SK-N-SH (cell line): Measurements from ENCODE around the gene ETFA. TPM values are rescaled to one million over a fixed set of nuclear protein-coding genes. Genes with fewer than 3 reads are reported as not detected.
A peak's percentile ranks its signal among the peaks of the same experiment; 100 is the strongest.

Source experiments
- CTCF ChIA-PET: fragments of 300-600, 350-600 bp; formaldehyde crosslinking; extraction: SDS; loops from one replicate; lab custom pipeline; 2021; lab: Yijun Ruan, JAX
- POLR2A ChIA-PET: fragments of 350-600 bp; sonication (Branson Sonifier 250); formaldehyde crosslinking; extraction: SDS; loops from one replicate; lab custom pipeline; 2020; ENCODE audit warnings: antibody characterized with exemption, inconsistent platforms; lab: Yijun Ruan, JAX
- DNase-seq: peaks from one replicate; pipeline ENCODE4 v3.0.0; 2012
- H2AFZ ChIP-seq: fragments of 200-600 bp; sonication (generic); 2 replicates; pipeline ENCODE4 v1.8.1; 2016; ENCODE audit warnings: antibody characterized with exemption, mild to moderate bottlenecking, low read depth
- H3F3A ChIP-seq: fragments of 200-600 bp; sonication (generic); replicated peaks from 2 replicates; pipeline ENCODE3; 2016; ENCODE audit warnings: antibody characterized with exemption, mild to moderate bottlenecking; ENCODE audit not compliant: insufficient read depth
- H3K27ac ChIP-seq, 2 experiments: fragments of 200-500 bp in 1 of 2; fragments of 200-600 bp in 1 of 2; sonication (Bioruptor generic) in 1 of 2; sonication (generic), shearing (Covaris generic) in 1 of 2; 2 replicates each; pipeline versions ENCODE4 v1.5.1 to v1.6.1; 2014 to 2016; ENCODE audit warnings: low read depth in 2 of 2, inconsistent platforms in 1 of 2, low read length in 1 of 2, mild to moderate bottlenecking in 1 of 2, mixed read lengths in 1 of 2
- H3K27me3 ChIP-seq: fragments of 200-600 bp; sonication (generic), shearing (Covaris generic); 2 replicates; pipeline ENCODE4 v1.6.1; 2016; ENCODE audit warnings: mixed run types; ENCODE audit not compliant: insufficient read depth
- H3K36me3 ChIP-seq, 2 experiments: fragments of 200-500 bp in 1 of 2; fragments of 200-600 bp in 1 of 2; sonication (Bioruptor generic) in 1 of 2; sonication (generic) in 1 of 2; replicated peaks in 1 of 2; 2 replicates each; pipeline versions ENCODE3 to v1.5.1; 2014 to 2016; ENCODE audit warnings: low read length in 1 of 2, mild to moderate bottlenecking in 1 of 2; ENCODE audit not compliant: insufficient read depth in 2 of 2, control insufficient read depth in 1 of 2
- H3K4me1 ChIP-seq, 2 experiments: fragments of 200-500 bp in 1 of 2; fragments of 200-600 bp in 1 of 2; sonication (Bioruptor generic) in 1 of 2; sonication (generic), shearing (Covaris generic) in 1 of 2; 2 replicates each; pipeline versions ENCODE4 v1.5.1 to v1.6.1; 2014 to 2016; ENCODE audit warnings: low read depth in 1 of 2, low read length in 1 of 2, mixed run types in 1 of 2; ENCODE audit not compliant: insufficient read depth in 2 of 2, control insufficient read depth in 1 of 2
- H3K4me2 ChIP-seq: fragments of 200-600 bp; sonication (generic), shearing (Covaris generic); 2 replicates; pipeline ENCODE4 v1.6.1; 2017; ENCODE audit warnings: mixed run types
- H3K4me3 ChIP-seq, 2 experiments: fragments of 200-500 bp in 1 of 2; fragments of 200-600 bp in 1 of 2; sonication (Bioruptor generic) in 1 of 2; sonication (generic), shearing (Covaris generic) in 1 of 2; 2 replicates each; pipeline versions ENCODE4 v1.5.1 to v1.8.1; 2014 to 2016; ENCODE audit warnings: low read depth in 2 of 2, inconsistent platforms in 1 of 2, low read length in 1 of 2, mild to moderate bottlenecking in 1 of 2, mixed read lengths in 1 of 2, moderate library complexity in 1 of 2
- H3K79me2 ChIP-seq: fragments of 200-600 bp; sonication (generic); 2 replicates; pipeline ENCODE4 v1.8.1; 2017; ENCODE audit warnings: mild to moderate bottlenecking; ENCODE audit not compliant: insufficient read depth
- H3K9ac ChIP-seq: fragments of 200-600 bp; sonication (generic); 2 replicates; pipeline ENCODE4 v1.6.1; 2017; ENCODE audit warnings: mixed run types
- H3K9me2 ChIP-seq: fragments of 200-600 bp; sonication (generic); 2 replicates; pipeline ENCODE4 v1.6.1; 2017; ENCODE audit warnings: mixed run types
- H3K9me3 ChIP-seq: fragments of 200-600 bp; sonication (generic); 2 replicates; pipeline ENCODE4 v1.6.1; 2017; ENCODE audit warnings: mixed run types, mild to moderate bottlenecking, moderate library complexity
- H4K20me1 ChIP-seq: fragments of 200-600 bp; sonication (generic); 2 replicates; pipeline ENCODE4 v1.6.1; 2017; ENCODE audit warnings: mild to moderate bottlenecking, mixed run types; ENCODE audit not compliant: insufficient read depth
- EZH2phosphoT487 ChIP-seq: fragments of 200-600 bp; sonication (generic); IDR thresholded peaks from 2 replicates; pipeline ENCODE4 v1.6.1; 2017; ENCODE audit warnings: low read depth, mixed run types, mild to moderate bottlenecking, antibody characterized with exemption, moderate library complexity, borderline replicate concordance
- FOSL2 ChIP-seq: IDR thresholded peaks from 2 replicates; pipeline ENCODE4 v1.4.0; 2012; ENCODE audit warnings: low read depth, mild to moderate bottlenecking, moderate library complexity, borderline replicate concordance
- GABPA ChIP-seq: IDR thresholded peaks from 2 replicates; pipeline ENCODE4 v1.4.0; 2012; ENCODE audit warnings: low read depth, mild to moderate bottlenecking
- JUND ChIP-seq: IDR thresholded peaks from 2 replicates; pipeline ENCODE4 v1.4.0; 2012
- MEF2A ChIP-seq: IDR thresholded peaks from 2 replicates; pipeline ENCODE4 v1.4.0; 2012; ENCODE audit warnings: low read depth, borderline replicate concordance
- NFIC ChIP-seq: IDR thresholded peaks from 2 replicates; pipeline ENCODE4 v1.4.0; 2012; ENCODE audit warnings: borderline replicate concordance
- POLR2AphosphoS5 ChIP-seq: IDR thresholded peaks from 2 replicates; pipeline ENCODE4 v1.6.1; 2012; ENCODE audit warnings: low read depth, low read length
- RXRA ChIP-seq: IDR thresholded peaks from 2 replicates; pipeline ENCODE4 v1.4.0; 2012; ENCODE audit warnings: low read depth, mild to moderate bottlenecking, borderline replicate concordance
- SMC3 ChIP-seq: IDR thresholded peaks from 2 replicates; pipeline ENCODE4 v1.6.1; 2012; ENCODE audit warnings: low read depth, low read length, improper control_type of control experiment
- TCF12 ChIP-seq: IDR thresholded peaks from 2 replicates; pipeline ENCODE4 v1.4.0; 2012
- TEAD4 ChIP-seq: IDR thresholded peaks from 2 replicates; pipeline ENCODE4 v1.4.0; 2012; ENCODE audit warnings: mild to moderate bottlenecking, borderline replicate concordance; ENCODE audit not compliant: insufficient read depth
- YY1 ChIP-seq: IDR thresholded peaks from 2 replicates; pipeline ENCODE4 v1.4.0; 2012; ENCODE audit warnings: low read depth, mild to moderate bottlenecking
- WGBS: methylation state at CpG from one replicate; pipeline ENCODE4 v1.1.6; 2017; ENCODE audit warnings: low lambda C conversion rate; 5-methylcytosine and 5-hydroxymethylcytosine counted together
- polyA plus RNA-seq, 3 experiments: library from polyadenylated mRNA; depleted of rRNA; stranded (reverse); fragments of >200 nt; gene quantifications; 2 replicates each; pipeline ENCODE4 v1.2.3, GENCODE V29; 2012
- TF ChIP-seq, protein P1 (sequence below): fragments of 150-350 bp; IDR thresholded peaks from 2 replicates; pipeline ENCODE4 v1.6.1; 2016; ENCODE audit warnings: mild to moderate bottlenecking, low read depth, low read length
- TF ChIP-seq, protein P2 (sequence below): IDR thresholded peaks from 2 replicates; pipeline ENCODE4 v1.4.0; 2012; ENCODE audit warnings: low read depth, borderline replicate concordance
- TF ChIP-seq, protein P3 (sequence below): fragments of 150-350 bp; IDR thresholded peaks from 2 replicates; pipeline ENCODE4 v1.6.1; 2017; ENCODE audit warnings: antibody characterized with exemption, low read length, low read depth, borderline replicate concordance
- TF ChIP-seq, protein P4 (sequence below): IDR thresholded peaks from 2 replicates; pipeline ENCODE4 v1.6.1; 2012; ENCODE audit warnings: mild to moderate bottlenecking, low read depth, low read length, moderate library complexity

Gene ETFA
- polyA plus RNA-seq, 1 of the 3 experiments (the other 2 are of a cell fraction), result 122 TPM

DNA sequence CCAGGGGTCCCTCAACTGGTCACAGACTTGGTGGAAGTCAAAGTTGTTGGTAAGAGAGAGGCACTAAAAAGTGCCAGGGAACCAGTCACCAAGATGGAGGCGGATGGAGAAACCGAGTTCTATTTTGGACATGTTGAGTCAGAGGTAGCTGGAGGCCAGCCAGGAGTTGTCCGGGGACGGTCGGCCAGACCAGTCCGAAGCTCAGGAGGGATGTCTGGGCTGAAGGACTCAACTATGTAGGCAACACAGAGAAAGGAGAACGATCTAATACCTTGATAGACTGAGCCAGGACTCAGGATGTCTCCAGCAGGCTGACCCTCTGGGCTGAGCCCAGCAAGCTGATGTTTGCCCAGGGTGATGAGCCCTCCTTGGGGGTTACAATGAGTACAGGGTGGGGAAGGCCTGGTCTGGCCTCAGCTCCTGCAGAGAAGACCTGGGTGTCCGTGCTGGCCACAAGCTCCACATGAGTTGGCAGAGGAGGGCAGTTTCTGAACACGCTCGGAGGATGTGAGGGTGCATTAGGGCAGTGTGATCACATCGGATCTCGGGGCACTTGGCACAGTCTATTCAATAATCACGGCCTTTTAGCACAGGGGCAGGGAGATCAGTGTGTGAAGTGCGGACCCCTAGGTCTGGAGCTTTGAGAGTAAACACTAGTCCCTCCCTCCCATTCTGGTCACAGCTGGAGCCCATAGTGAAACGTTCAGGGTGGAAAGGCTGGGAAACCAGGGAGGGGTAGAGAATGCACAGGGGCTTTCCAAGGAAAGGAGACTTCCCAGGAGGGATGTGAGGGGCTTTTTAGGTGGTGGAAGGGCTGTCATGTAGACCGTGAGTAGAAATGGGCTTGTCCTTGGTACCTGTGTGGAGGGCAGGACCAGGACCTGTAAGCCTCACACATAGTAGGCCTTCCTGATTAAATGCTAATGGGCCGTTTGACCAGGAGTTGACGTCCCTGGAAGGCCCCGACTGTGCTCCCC lies 111.9 kb downstream of the ETFA start:
- Histone ChIP-seq H3F3A (peaks cover 3% of the 10 kb centered on the region), H4K20me1 (no peaks in the 10 kb centered on the region), H3K4me3 (no peak overlapping the region), H3K27ac (peak overlapping the region; percentile 43 to 73; a peak in 3 of 4 replicates), H3K4me1 (peaks cover 33 to 38% of the 10 kb centered on the region in 2 experiments; a peak in 3 of 4 replicates), H2AFZ (peak overlapping the region; percentile 24; the same call in 1 of the 2 replicates), H3K36me3 (no peaks in the 10 kb centered on the region), H3K79me2 (no peaks in the 10 kb centered on the region), H3K27me3 (no peaks in the 10 kb centered on the region), H3K9me2 (no peaks in the 10 kb centered on the region), H3K4me2 (peak overlapping the region; percentile 43), H3K9ac (no peak overlapping the region), H3K9me3 (no peaks in the 10 kb centered on the region)
- no peak for TF ChIP-seq GABPA
- peak; percentile 57; the same call in 1 of the 2 replicates for TF ChIP-seq JUND
- peak; percentile 62; the same call in 1 of the 2 replicates for TF ChIP-seq YY1
- TF ChIP-seq MEF2A, result peak; percentile 95
- TF ChIP-seq FOSL2, result peak; percentile 49; the same call in 1 of the 2 replicates
- peak; percentile 81 for TF ChIP-seq NFIC
- TF ChIP-seq, protein P1, sequence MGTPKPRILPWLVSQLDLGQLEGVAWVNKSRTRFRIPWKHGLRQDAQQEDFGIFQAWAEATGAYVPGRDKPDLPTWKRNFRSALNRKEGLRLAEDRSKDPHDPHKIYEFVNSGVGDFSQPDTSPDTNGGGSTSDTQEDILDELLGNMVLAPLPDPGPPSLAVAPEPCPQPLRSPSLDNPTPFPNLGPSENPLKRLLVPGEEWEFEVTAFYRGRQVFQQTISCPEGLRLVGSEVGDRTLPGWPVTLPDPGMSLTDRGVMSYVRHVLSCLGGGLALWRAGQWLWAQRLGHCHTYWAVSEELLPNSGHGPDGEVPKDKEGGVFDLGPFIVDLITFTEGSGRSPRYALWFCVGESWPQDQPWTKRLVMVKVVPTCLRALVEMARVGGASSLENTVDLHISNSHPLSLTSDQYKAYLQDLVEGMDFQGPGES, result no peak
- TF ChIP-seq TCF12, result peak; percentile 29; the same call in 1 of the 2 replicates
- DNase-seq, result no peak
- WGBS, result 69% methylated on average over 16 of the region's 19 CpGs
- ChIA-PET CTCF (interaction anchor here (0.7 to 1.2 kb wide), 3 partner anchors 8 to 131 kb away, joined by 3 to 5 read pairs (median 4); no protein-coding TSS in a partner anchor), POLR2A (interaction anchor here (1.0 kb wide), 1 partner anchor 137 kb away, joined by 5 read pairs; the partner anchor contains the start of gene ISL2)

DNA sequence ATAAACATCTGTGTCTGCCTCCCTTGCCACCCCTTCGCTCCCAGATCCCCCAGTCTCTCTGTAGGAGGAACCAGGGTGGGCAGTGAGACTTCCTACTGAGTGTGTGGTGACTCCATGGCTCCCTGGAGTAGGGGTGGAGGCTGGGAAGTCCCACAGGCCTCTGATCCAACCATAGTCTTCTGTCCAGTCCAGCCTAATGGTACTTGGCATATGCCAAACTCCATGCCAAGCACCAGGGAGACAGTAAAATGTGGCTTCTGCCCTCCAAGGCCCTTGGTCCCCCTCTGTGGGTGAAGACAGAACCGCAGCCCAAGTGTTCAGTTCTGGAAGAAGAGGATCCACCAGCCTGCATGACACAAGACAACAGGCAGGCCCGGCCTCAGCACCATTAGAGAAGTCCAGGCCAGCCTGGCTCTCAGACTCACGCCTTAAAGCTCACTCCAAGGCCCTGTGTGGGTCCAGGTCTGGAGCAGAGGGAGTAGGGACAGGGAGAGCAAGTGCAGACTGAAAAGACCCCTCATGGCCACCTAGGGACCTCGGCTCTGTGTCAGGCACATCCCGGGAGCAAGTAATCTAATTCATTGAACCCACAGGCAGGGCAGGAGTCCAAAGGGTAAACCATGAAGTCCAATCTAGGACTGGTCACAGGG lies 112.7 kb downstream of the ETFA start:
- H3K4me3 ChIP-seq, result no peak overlapping the region
- H3K4me1 ChIP-seq, result peaks cover 33 to 38% of the 10 kb centered on the region in 2 experiments; a peak in 3 of 4 replicates
- H3F3A ChIP-seq, result peaks cover 3% of the 10 kb centered on the region
- H3K9me3 ChIP-seq, result no peaks in the 10 kb centered on the region
- no peaks in the 10 kb centered on the region for H3K9me2 ChIP-seq
- ChIA-PET CTCF (interaction anchor here (1.1 to 1.2 kb wide), 2 partner anchors 7 to 8 kb away, joined by 4 to 5 read pairs; no protein-coding TSS in a partner anchor), POLR2A (no interaction called here)
- peak overlapping the region; percentile 43; the same call in 1 of the 2 replicates for H3K4me2 ChIP-seq
- H3K36me3 ChIP-seq, result no peaks in the 10 kb centered on the region
- H3K9ac ChIP-seq, result no peak overlapping the region
- DNase-seq, result no peak
- H3K79me2 ChIP-seq, result no peaks in the 10 kb centered on the region
- H2AFZ ChIP-seq, result peak overlapping the region; percentile 24; the same call in 1 of the 2 replicates
- H4K20me1 ChIP-seq, result no peaks in the 10 kb centered on the region
- 91% methylated on average over 4 of the region's 6 CpGs for WGBS
- H3K27me3 ChIP-seq, result no peaks in the 10 kb centered on the region
- peak overlapping the region; percentile 43 to 73; a peak in 3 of 4 replicates for H3K27ac ChIP-seq
- TF ChIP-seq EZH2phosphoT487 (no peak), YY1 (no peak), POLR2AphosphoS5 (no peak), TEAD4 (no peak), RXRA (no peak), SMC3 (no peak)
- TF ChIP-seq, protein P2, sequence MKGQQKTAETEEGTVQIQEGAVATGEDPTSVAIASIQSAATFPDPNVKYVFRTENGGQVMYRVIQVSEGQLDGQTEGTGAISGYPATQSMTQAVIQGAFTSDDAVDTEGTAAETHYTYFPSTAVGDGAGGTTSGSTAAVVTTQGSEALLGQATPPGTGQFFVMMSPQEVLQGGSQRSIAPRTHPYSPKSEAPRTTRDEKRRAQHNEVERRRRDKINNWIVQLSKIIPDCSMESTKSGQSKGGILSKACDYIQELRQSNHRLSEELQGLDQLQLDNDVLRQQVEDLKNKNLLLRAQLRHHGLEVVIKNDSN, result no peak
- TF ChIP-seq, protein P3, sequence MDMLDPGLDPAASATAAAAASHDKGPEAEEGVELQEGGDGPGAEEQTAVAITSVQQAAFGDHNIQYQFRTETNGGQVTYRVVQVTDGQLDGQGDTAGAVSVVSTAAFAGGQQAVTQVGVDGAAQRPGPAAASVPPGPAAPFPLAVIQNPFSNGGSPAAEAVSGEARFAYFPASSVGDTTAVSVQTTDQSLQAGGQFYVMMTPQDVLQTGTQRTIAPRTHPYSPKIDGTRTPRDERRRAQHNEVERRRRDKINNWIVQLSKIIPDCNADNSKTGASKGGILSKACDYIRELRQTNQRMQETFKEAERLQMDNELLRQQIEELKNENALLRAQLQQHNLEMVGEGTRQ, result no peak
- TF ChIP-seq, protein P4, sequence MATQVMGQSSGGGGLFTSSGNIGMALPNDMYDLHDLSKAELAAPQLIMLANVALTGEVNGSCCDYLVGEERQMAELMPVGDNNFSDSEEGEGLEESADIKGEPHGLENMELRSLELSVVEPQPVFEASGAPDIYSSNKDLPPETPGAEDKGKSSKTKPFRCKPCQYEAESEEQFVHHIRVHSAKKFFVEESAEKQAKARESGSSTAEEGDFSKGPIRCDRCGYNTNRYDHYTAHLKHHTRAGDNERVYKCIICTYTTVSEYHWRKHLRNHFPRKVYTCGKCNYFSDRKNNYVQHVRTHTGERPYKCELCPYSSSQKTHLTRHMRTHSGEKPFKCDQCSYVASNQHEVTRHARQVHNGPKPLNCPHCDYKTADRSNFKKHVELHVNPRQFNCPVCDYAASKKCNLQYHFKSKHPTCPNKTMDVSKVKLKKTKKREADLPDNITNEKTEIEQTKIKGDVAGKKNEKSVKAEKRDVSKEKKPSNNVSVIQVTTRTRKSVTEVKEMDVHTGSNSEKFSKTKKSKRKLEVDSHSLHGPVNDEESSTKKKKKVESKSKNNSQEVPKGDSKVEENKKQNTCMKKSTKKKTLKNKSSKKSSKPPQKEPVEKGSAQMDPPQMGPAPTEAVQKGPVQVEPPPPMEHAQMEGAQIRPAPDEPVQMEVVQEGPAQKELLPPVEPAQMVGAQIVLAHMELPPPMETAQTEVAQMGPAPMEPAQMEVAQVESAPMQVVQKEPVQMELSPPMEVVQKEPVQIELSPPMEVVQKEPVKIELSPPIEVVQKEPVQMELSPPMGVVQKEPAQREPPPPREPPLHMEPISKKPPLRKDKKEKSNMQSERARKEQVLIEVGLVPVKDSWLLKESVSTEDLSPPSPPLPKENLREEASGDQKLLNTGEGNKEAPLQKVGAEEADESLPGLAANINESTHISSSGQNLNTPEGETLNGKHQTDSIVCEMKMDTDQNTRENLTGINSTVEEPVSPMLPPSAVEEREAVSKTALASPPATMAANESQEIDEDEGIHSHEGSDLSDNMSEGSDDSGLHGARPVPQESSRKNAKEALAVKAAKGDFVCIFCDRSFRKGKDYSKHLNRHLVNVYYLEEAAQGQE, result no peak
